K562 (cell line): Measurements from ENCODE around the gene FGF1. TPM values are rescaled to one million over a fixed set of nuclear protein-coding genes. Genes with fewer than 3 reads are reported as not detected.

Source experiments
- ATAC-seq: fragments of 200-7000 bp; cut with Tn5 transposase; 3 replicates; pipeline ENCODE4 v1.9.1; 2020; ENCODE audit warnings: moderate library complexity
- BruUV-seq: library from RNA; stranded (reverse); fragments of 400-500 nt; replicated peaks from 2 replicates; lab custom pipeline; 2021; lab: Mats Ljungman, UMichigan
- CTCF ChIA-PET: fragments of 300-600 bp; formaldehyde crosslinking; extraction: SDS; loops from one replicate; lab custom pipeline; 2021; ENCODE audit warnings: low intra/inter-chr PET ratio; lab: Yijun Ruan, JAX
- POLR2A ChIA-PET: fragments of 300-600, 350-650 bp; sonication (Branson Sonifier 250); formaldehyde crosslinking; extraction: SDS; loops from one replicate; lab custom pipeline; 2021; ENCODE audit warnings: antibody characterized with exemption, inconsistent platforms; lab: Yijun Ruan, JAX
- DNase-seq, 4 experiments: peaks; one replicate each; pipeline versions ENCODE4 v3.0.0 to v3.0.0-alpha.2; 2011 to 2018; ENCODE audit warnings: low spot score in 3 of 4, mixed read lengths in 3 of 4; ENCODE audit errors: extremely low read depth in 1 of 4
- FAIRE-seq: peaks from 2 replicates; lab custom pipeline; 2011; peaks lifted over from hg19 to GRCh38; lab: Jason Lieb, UNC
- H2AFZ ChIP-seq: 2 replicates; pipeline ENCODE4 v1.6.0; 2011; ENCODE audit warnings: low read depth, low read length, control low read depth, inconsistent platforms
- H3K27ac ChIP-seq: fragments of 200-600 bp; 3 replicates; pipeline ENCODE4 v1.8.0; 2011; ENCODE audit warnings: low read depth, mild to moderate bottlenecking, control low read depth, inconsistent platforms, low read length, moderate library complexity, mixed read lengths; ENCODE audit errors: extremely low read depth
- H3K27me3 ChIP-seq, 2 experiments: fragments of 300-600 bp in 1 of 2; 2 replicates in 1 of 2; 3 replicates in 1 of 2; pipeline versions ENCODE4 v1.6.0 to v1.8.0; 2011; ENCODE audit warnings: inconsistent platforms in 2 of 2, low read length in 2 of 2, mild to moderate bottlenecking in 1 of 2, mixed read lengths in 1 of 2, moderate library complexity in 1 of 2; ENCODE audit not compliant: control insufficient read depth in 2 of 2, insufficient read depth in 2 of 2
- H3K36me3 ChIP-seq: fragments of 300-600 bp; 3 replicates; pipeline ENCODE4 v1.8.0; 2011; ENCODE audit warnings: mild to moderate bottlenecking, low read length, inconsistent platforms; ENCODE audit not compliant: control insufficient read depth, insufficient read depth
- H3K4me1 ChIP-seq, 2 experiments: fragments of 200-600 bp in 1 of 2; replicated peaks in 1 of 2; 2 replicates in 1 of 2; 3 replicates in 1 of 2; pipeline versions ENCODE4 v1.5.1 to v1.8.0; 2011; ENCODE audit warnings: inconsistent platforms in 2 of 2, low read length in 2 of 2, mild to moderate bottlenecking in 1 of 2, mixed read lengths in 1 of 2, moderate library complexity in 1 of 2; ENCODE audit not compliant: control insufficient read depth in 2 of 2, insufficient read depth in 2 of 2
- H3K4me2 ChIP-seq: 2 replicates; pipeline ENCODE4 v1.6.1; 2011; ENCODE audit warnings: low read length, control low read depth, inconsistent platforms, mixed read lengths; ENCODE audit not compliant: insufficient read depth
- H3K4me3 ChIP-seq: fragments of 200-600 bp; sonication (generic), shearing (Covaris generic); 2 replicates; pipeline ENCODE4 v1.5.1; 2016; ENCODE audit warnings: control low read depth, inconsistent platforms
- H3K79me2 ChIP-seq: fragments of 200-600 bp; 3 replicates; pipeline ENCODE4 v1.8.0; 2011; ENCODE audit warnings: low read length, inconsistent platforms; ENCODE audit not compliant: control insufficient read depth, insufficient read depth
- H3K9ac ChIP-seq, 2 experiments: 2 replicates each; pipeline versions ENCODE4 v1.6.0 to v1.6.1; 2011; ENCODE audit warnings: low read depth in 2 of 2, low read length in 2 of 2, control low read depth in 1 of 2, inconsistent platforms in 1 of 2, mild to moderate bottlenecking in 1 of 2, mixed read lengths in 1 of 2; ENCODE audit not compliant: insufficient read depth in 1 of 2
- H3K9me1 ChIP-seq: one replicate; pipeline ENCODE4 v1.6.0; 2011; ENCODE audit warnings: inconsistent platforms, mild to moderate bottlenecking, low read length, moderate library complexity; ENCODE audit not compliant: control insufficient read depth, insufficient read depth
- H3K9me3 ChIP-seq: replicated peaks from 2 replicates; pipeline ENCODE4 v1.5.1; 2011; ENCODE audit warnings: low read depth, low read length, inconsistent platforms; ENCODE audit not compliant: control insufficient read depth, insufficient read depth
- H4K20me1 ChIP-seq: replicated peaks from 2 replicates; pipeline ENCODE4 v1.6.1; 2011; ENCODE audit warnings: low read length, inconsistent platforms, mixed read lengths; ENCODE audit not compliant: control insufficient read depth, insufficient read depth
- ATF7 ChIP-seq: fragments of 450-650 bp; IDR thresholded peaks from 2 replicates; pipeline ENCODE4 v1.7.1; 2014; ENCODE audit warnings: mild to moderate bottlenecking, moderate library complexity
- CEBPG ChIP-seq, 3 experiments: fragments of 200-800 bp in 1 of 3; sonication (Bioruptor generic) in 1 of 3; sonication (generic) in 1 of 3; formaldehyde crosslinking in 1 of 3; IDR thresholded peaks in 2 of 3; conservative IDR thresholded peaks in 1 of 3; 2 replicates each; pipeline versions ENCODE4 v1.6.1 to v1.8.0; 2016 to 2022; ENCODE audit warnings: missing compliant biosample characterization in 2 of 3, missing genetic modification characterization in 2 of 3, mild to moderate bottlenecking in 1 of 3, missing genetic modification reagents in 1 of 3
- CREB1 ChIP-seq, 2 experiments: sonication (generic) in 1 of 2; formaldehyde crosslinking in 1 of 2; IDR thresholded peaks; 2 replicates each; pipeline versions ENCODE4 v1.6.1 to v1.8.0; 2012 to 2022; ENCODE audit warnings: inconsistent platforms in 1 of 2, mild to moderate bottlenecking in 1 of 2, missing genetic modification reagents in 1 of 2, moderate library complexity in 1 of 2
- CSDE1 ChIP-seq, 2 experiments: fragments of 450-650 bp; IDR thresholded peaks; 2 replicates each; pipeline ENCODE4 v1.6.1; 2016; ENCODE audit warnings: mild to moderate bottlenecking in 1 of 2
- PHB ChIP-seq: fragments of 250-450 bp; sonication (Bioruptor Pico); IDR thresholded peaks from 2 replicates; pipeline ENCODE4 v1.5.0; 2021
- POLR2H ChIP-seq: IDR thresholded peaks from 2 replicates; pipeline ENCODE4 v1.6.1; 2016; ENCODE audit warnings: missing genetic modification characterization, low read depth, mild to moderate bottlenecking, control low read depth, missing compliant biosample characterization, moderate library complexity
- TOE1 ChIP-seq, 2 experiments: fragments of 450-650 bp in 1 of 2; sonication (generic) in 1 of 2; formaldehyde crosslinking in 1 of 2; IDR thresholded peaks; 2 replicates each; pipeline versions ENCODE4 v1.7.1 to v1.8.0; 2016 to 2022; ENCODE audit warnings: borderline replicate concordance in 2 of 2, mild to moderate bottlenecking in 2 of 2, antibody characterized with exemption in 1 of 2, inconsistent platforms in 1 of 2, low read depth in 1 of 2, missing genetic modification reagents in 1 of 2, moderate library complexity in 1 of 2
- ZFP1 ChIP-seq: fragments of 450-650 bp; formaldehyde crosslinking; IDR thresholded peaks from 2 replicates; pipeline ENCODE4 v1.4.0; 2020; ENCODE audit warnings: mild to moderate bottlenecking, mixed read lengths
- WGBS: fragments of 100-300 bp; shearing (Covaris generic); methylation state at CpG from one replicate; pipeline ENCODE4 v1.1.6; 2016; ENCODE audit warnings: low coverage, mixed read lengths; ENCODE audit not compliant: insufficient coverage; ENCODE audit errors: missing lambda C conversion rate; 5-methylcytosine and 5-hydroxymethylcytosine counted together
- in situ Hi-C: fragments of 300-500 bp; cut with MboI; formaldehyde crosslinking; loops from 4 replicates; pipeline ENCODE4 v1.15.0; 2018; ENCODE audit warnings: inconsistent platforms, mixed read lengths
- intact Hi-C: fragments of 100-400 bp; cut with micrococcal nuclease; formaldehyde crosslinking; loops from 2 replicates; pipeline ENCODE4 v1.14.2; 2022
- polyA plus RNA-seq, 8 experiments: library from polyadenylated mRNA; depleted of rRNA in 4 of 8; stranded (reverse) in 5 of 8; unstranded in 3 of 8; fragments of >200 nt; fragmentation: Nextera tagmentation in 2 of 8; fragmentation: Illumina TruSeq in 1 of 8; extraction: Ambion mirVana in 2 of 8; extraction: Trizol in 1 of 8; gene quantifications; 2 replicates each; pipeline versions ENCODE4 v1.2.1 to v1.2.3, GENCODE V29; 2011 to 2014; ENCODE audit warnings: inconsistent platforms in 1 of 8, missing spikeins in 1 of 8
- total RNA-seq, 7 experiments: library from RNA; depleted of rRNA in 6 of 7; stranded (reverse); fragments of >200 nt in 6 of 7; fragmentation: Illumina TruSeq in 2 of 7; extraction: Trizol in 2 of 7; gene quantifications; 2 replicates each; pipeline versions ENCODE4 v1.2.1 to v1.2.3, GENCODE V29; 2011 to 2021; ENCODE audit warnings: low replicate concordance in 1 of 7
- TF ChIP-seq, protein P1 (sequence below), 2 experiments: fragments of 450-650 bp in 1 of 2; sonication (generic) in 1 of 2; formaldehyde crosslinking; conservative IDR thresholded peaks; 2 replicates each; pipeline versions ENCODE4 v1.4.0 to v1.8.1; 2020 to 2022; ENCODE audit warnings: mild to moderate bottlenecking in 1 of 2, missing genetic modification reagents in 1 of 2
- TF ChIP-seq, protein P2 (sequence below): fragments of 450-650 bp; formaldehyde crosslinking; IDR thresholded peaks from 2 replicates; pipeline ENCODE4 v1.4.0; 2020; ENCODE audit warnings: mild to moderate bottlenecking, moderate library complexity
- TF ChIP-seq, protein P3 (sequence below): sonication (generic); formaldehyde crosslinking; IDR thresholded peaks from 2 replicates; pipeline ENCODE4 v1.8.0; 2023; ENCODE audit warnings: mild to moderate bottlenecking, missing genetic modification reagents
- TF ChIP-seq, protein P4 (sequence below): fragments of 250-450 bp; sonication (Bioruptor Pico); IDR thresholded peaks from 2 replicates; pipeline ENCODE4 v1.8.0; 2022; ENCODE audit warnings: moderate library complexity, mild to moderate bottlenecking, inconsistent platforms
- TF ChIP-seq, protein P5 (sequence below): sonication (generic); formaldehyde crosslinking; IDR thresholded peaks from 2 replicates; pipeline ENCODE4 v1.8.1; 2023; ENCODE audit warnings: mild to moderate bottlenecking, missing genetic modification reagents

Gene FGF1
- total and polyA plus RNA-seq, 9 of the 15 experiments (the other 6 are each of a cell fraction or from before 2014, with no cell fraction given) = not detected

DNA sequence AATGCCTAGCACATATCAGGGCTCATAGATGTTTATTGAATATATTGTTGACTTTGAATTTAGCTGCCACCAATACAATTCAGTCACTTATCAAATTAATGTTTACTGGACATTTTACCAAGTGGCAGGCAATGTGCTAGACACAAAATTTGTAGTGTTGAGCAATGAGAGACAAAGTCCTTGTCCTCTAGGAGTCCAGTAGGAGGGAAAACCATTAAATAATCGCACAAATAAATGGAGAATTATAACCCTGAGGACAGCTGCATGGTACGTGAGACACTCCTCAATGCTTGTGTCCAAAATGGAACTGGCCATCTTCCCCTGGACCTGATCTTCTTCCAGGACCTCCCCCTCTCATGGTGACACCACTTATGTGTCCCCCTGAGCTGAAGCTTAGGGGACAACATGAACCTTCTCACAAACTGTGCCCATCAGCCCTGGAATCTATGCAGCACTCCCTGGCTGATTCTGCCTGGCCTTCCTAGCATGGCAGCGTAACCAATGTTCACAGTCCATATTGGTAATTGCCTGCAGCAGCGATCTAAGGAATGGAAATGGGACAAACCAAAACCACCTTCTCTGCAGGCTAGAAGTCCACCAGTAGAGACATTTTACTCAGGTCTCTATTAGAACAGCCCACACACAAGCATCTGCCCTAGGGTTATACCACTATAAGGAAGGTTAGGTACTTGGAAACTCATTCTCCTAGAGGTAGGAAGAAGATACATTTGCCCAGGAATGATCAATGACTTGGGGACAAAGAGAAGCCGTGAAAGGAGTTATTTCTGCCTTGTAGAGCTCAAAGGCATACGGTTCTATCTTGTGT is 75.5 kb downstream of the FGF1 start:
- H3K9me1 ChIP-seq = no peaks in the 10 kb centered on the region
- no peak overlapping the region for H3K27ac ChIP-seq
- in situ Hi-C loops = no loop called here
- peak; percentile 32; the same call in 2 of the 3 replicates for ATAC-seq
- intact Hi-C loops = loop anchor here (1.0 kb wide), 1 partner anchor 89 kb away; no protein-coding TSS in a partner anchor
- no peak overlapping the region for H3K9ac ChIP-seq
- DNase-seq = no peak
- no peak overlapping the region for H3K4me2 ChIP-seq
- no peaks in the 10 kb centered on the region for H3K9me3 ChIP-seq
- ChIA-PET POLR2A (interaction anchor here (0.7 to 1.0 kb wide), 2 partner anchors 12 to 92 kb away, joined by 3 read pairs; no protein-coding TSS in a partner anchor), CTCF (interaction anchor here (1.2 kb wide), 1 partner anchor 89 kb away, joined by 4 read pairs; no protein-coding TSS in a partner anchor)
- H3K79me2 ChIP-seq = no peaks in the 10 kb centered on the region
- BruUV-seq = no TSS peak
- WGBS = 2% methylated on average over 6 of the region's 6 CpGs
- no peaks in the 10 kb centered on the region for H3K36me3 ChIP-seq
- no peaks in the 10 kb centered on the region for H4K20me1 ChIP-seq
- no peak overlapping the region for H2AFZ ChIP-seq
- H3K27me3 ChIP-seq = peaks cover 20 to 52% of the 10 kb centered on the region in 2 experiments; a peak in 4 of 5 replicates
- H3K4me3 ChIP-seq = no peak overlapping the region
- FAIRE-seq = no peak
- H3K4me1 ChIP-seq = no peaks in the 10 kb centered on the region
- TF ChIP-seq, protein P1, sequence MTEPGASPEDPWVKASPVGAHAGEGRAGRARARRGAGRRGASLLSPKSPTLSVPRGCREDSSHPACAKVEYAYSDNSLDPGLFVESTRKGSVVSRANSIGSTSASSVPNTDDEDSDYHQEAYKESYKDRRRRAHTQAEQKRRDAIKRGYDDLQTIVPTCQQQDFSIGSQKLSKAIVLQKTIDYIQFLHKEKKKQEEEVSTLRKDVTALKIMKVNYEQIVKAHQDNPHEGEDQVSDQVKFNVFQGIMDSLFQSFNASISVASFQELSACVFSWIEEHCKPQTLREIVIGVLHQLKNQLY (CRISPR knock-in tag; conservative IDR thresholded peaks at IDR 0.05) = no peak
- no peak for TF ChIP-seq POLR2H (tag)
- TF ChIP-seq, protein P2, sequence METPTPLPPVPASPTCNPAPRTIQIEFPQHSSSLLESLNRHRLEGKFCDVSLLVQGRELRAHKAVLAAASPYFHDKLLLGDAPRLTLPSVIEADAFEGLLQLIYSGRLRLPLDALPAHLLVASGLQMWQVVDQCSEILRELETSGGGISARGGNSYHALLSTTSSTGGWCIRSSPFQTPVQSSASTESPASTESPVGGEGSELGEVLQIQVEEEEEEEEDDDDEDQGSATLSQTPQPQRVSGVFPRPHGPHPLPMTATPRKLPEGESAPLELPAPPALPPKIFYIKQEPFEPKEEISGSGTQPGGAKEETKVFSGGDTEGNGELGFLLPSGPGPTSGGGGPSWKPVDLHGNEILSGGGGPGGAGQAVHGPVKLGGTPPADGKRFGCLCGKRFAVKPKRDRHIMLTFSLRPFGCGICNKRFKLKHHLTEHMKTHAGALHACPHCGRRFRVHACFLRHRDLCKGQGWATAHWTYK (CRISPR knock-in tag) = no peak
- TF ChIP-seq PHB = no peak
- TF ChIP-seq, protein P3, sequence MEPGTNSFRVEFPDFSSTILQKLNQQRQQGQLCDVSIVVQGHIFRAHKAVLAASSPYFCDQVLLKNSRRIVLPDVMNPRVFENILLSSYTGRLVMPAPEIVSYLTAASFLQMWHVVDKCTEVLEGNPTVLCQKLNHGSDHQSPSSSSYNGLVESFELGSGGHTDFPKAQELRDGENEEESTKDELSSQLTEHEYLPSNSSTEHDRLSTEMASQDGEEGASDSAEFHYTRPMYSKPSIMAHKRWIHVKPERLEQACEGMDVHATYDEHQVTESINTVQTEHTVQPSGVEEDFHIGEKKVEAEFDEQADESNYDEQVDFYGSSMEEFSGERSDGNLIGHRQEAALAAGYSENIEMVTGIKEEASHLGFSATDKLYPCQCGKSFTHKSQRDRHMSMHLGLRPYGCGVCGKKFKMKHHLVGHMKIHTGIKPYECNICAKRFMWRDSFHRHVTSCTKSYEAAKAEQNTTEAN (CRISPR knock-in tag) = no peak
- no peak for TF ChIP-seq CSDE1 (IDR thresholded peaks at IDR 0.05)
- no peak for TF ChIP-seq ATF7
- TF ChIP-seq, protein P4, sequence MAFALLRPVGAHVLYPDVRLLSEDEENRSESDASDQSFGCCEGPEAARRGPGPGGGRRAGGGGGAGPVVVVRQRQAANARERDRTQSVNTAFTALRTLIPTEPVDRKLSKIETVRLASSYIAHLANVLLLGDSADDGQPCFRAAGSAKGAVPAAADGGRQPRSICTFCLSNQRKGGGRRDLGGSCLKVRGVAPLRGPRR = no peak
- TF ChIP-seq ZFP1 (CRISPR knock-in tag) = no peak
- no peak for TF ChIP-seq CEBPG (CRISPR knock-in tag; IDR thresholded peaks at IDR 0.05)
- TF ChIP-seq CEBPG (tag; conservative IDR thresholded peaks at IDR 0.05 in 1 of 2, IDR thresholded peaks at IDR 0.05 in 1 of 2) = no peak
- TF ChIP-seq CREB1 (IDR thresholded peaks at IDR 0.05) = no peak
- TF ChIP-seq CREB1 (CRISPR knock-in tag; IDR thresholded peaks at IDR 0.05) = no peak
- TF ChIP-seq, protein P5, sequence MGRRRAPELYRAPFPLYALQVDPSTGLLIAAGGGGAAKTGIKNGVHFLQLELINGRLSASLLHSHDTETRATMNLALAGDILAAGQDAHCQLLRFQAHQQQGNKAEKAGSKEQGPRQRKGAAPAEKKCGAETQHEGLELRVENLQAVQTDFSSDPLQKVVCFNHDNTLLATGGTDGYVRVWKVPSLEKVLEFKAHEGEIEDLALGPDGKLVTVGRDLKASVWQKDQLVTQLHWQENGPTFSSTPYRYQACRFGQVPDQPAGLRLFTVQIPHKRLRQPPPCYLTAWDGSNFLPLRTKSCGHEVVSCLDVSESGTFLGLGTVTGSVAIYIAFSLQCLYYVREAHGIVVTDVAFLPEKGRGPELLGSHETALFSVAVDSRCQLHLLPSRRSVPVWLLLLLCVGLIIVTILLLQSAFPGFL = no peak
- no peak for TF ChIP-seq TOE1 (IDR thresholded peaks at IDR 0.05; ENCODE audit: borderline replicate concordance)
- no peak for TF ChIP-seq TOE1 (CRISPR knock-in tag; IDR thresholded peaks at IDR 0.05; ENCODE audit: borderline replicate concordance, low read depth)
